GM18867 (cell line): ENCODE measurements around the gene LAMA3.
"Not testable (repeated sequence)": the region's sequence is repeated elsewhere in the genome, so short reads cannot be mapped to it uniquely, and the experiment has no call there.

ENCODE experiments used
- ATAC-seq: cut with Tn5 transposase; IDR thresholded peaks from one replicate; pipeline ENCODE4 v1.9.1; 2021; ENCODE audit warnings: mild to moderate bottlenecking, moderate library complexity; ENCODE audit not compliant: unreplicated experiment

The LAMA3 gene

DNA sequence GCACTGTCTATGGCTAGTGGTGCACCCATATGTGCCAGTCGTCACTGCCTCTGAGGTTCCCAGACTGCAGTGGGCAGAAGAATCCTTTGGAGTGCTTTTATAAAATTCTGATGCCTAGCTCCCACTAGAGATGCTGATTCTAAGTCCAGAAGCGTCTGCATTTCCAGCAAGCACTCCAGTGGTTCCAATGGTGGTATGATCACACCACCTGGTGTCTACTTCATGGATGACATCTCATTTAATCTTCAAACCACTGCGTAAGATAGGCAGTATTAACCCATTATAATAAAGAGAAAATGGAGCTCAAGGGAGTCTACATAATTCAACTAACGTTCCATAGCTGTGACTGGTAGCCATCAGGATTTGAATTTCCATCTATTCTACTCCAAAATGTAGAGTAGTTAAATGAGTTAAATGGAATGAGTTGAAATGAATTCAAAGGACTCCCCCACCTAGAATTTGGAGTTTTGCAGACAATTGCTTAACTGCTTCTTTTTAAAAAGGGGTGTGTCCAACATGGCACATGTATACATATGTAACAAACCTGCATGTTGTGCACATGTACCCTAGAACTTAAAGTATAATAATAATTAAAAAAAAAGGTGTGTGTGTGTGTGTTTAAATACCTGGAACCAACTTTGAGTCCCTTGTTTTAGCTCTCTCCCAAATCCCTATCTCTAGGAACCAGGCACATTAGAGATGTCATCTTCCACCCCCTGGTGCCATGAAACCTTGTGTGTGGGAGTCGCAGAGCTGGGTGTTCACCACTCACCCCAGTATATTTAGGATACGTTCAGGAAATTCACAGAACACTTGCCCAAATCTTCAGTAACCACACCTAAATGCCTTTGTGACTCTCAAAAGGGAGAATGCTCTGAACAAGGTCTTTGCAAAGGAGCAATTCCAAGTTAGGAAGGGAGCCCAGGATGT lies 14.1 kb downstream of the LAMA3 start:
- peak; percentile 62 for ATAC-seq

DNA sequence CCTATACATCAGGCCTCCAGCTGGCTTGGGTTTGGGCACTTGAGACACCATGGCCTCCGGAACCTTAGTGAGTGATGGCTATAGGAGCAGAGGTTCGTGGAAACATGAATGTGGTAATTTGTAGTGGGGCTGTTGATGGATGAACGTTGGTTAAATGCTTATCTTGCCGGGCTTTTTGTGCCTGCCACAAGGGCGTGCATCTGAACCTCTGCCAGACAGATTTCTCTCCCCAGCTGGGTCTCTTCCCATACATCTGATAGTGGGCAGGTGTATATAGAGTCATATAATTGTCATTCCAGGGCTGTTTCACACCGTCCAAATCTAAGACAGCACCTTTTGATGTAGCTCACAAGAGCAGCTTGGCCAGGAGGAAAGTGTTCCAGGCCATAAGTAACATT lies 14.7 kb downstream of the LAMA3 start:
- ATAC-seq, result no peak

DNA sequence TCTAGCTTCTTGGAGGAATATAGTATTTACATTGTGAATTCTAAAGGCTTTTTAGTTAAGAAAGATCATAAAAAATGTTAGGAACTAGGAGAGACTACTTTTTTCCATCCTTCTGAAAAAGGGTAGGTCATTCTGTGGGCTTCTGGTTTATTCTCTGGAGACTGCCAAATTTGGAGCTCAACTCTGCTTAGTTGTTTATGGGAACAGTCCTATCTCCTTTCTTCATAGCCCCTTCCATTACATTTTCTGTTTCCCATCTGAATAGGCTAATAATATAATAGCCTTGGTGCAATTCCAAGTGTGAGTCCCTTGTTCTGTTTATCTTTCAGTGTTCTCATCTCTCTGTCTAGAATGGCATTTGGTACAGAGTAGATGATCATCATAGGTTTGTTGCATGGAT lies 15.6 kb downstream of the LAMA3 start:
- ATAC-seq, result no peak

DNA sequence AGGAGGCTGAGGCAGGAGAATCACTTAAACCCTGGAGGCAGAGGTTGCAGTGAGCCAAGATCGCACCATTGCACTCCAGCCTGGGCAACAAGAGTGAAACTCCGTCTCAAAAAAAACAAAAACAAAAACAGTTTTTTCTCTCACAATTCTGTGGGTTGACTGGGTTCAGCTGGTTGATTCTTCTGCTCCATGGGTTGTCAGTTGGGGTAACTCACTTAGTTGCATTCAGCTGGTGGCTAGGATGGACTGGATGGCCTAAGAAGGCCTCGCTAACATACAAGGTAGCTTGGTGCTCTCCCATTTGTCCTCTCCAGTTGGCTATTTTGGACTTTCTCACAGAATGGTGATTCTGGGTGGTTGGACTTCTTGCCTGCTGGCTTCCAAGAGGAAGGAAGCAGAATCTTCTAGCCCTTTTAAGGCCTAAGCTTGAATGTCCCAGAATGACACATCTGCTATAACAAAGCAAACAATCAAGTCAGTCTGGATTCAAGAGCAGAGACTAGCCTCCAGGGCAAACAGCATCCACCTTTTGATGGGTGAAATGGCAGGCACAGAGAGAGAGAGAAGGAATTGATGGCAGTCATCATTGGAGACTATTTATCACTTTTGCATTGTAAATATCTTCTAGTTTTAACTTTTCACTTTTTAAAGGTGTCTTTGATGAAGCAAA lies 17.9 kb downstream of the LAMA3 start:
- ATAC-seq, result no peak

DNA sequence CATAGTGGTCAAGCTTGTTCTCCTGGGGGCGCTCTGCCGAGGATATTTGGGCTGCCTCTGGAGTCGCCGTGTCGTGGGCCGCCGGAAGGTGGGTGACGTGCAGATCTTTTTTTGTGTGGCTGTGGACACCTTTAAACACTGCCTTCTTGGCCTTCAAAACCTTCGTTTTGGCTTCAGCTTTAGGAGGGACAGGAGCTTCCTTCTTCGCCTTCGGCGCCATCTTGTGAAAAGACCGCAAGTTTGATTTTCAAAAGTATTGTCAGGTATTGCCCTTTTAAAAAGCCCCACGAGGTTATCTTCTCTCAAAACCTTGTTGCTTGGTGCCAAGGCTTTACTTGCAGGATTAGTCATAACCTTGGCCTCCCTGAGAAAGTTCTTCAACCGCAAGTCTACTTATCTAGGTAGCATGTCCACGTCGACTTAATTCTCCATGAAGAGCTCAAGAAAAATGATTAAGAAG lies 20.8 kb downstream of the LAMA3 start:
- ATAC-seq, result peak; percentile 69

DNA sequence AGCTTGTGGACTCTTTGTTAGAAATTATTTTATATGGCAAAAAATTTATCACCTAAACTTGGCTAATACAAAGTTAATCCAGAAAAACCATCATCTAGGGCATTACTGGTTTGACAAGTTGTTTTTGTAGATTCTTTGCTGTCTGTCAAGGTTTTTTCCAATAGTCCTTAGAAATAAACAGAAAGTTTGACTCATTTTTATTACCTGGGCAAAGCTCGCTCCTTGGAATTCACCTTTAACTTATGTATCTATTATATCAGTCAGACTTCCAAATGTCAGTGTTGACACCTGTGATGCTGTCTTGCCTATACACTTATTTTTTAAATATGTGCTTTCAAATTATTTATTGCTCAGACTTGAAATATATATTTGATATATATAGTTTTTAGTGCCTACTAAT lies 21.7 kb downstream of the LAMA3 start:
- no peak for ATAC-seq

DNA sequence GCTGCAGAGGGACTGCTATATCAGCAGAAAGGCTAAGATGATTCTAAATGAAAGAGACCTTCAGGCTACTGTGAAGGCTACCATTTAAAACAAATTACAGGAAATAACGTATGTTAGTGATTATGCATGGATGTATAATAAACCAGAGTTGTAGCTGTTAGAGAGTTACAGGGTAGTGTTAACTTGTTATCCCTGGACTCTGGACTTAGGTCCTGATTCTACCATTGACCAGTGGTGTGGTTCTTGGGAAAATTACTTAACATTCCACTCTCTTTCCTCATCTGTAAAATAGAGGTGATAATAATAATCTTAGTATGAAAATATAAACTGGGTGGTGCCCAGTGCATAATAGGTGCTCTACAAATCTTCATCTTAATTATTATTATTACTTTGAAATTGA lies 22.2 kb downstream of the LAMA3 start:
- ATAC-seq, result no peak

DNA sequence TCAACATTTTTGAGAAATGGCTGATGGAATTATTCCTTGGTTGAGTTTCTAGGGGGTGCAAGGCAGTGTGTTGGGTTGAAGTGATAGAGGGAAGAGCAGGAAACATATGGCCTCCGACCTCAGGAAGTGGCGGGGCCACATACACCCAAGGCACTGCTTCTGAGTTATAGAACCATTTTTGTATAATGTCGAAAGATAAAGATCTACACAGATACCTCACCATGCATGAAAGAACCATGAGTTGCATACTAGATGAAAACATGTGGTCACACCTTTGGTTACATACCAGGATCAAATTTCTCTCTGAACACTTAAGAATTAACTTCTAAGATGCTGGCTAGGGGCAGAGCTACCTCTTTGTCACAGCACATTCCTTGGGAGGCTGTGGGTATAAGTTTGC lies 23.2 kb downstream of the LAMA3 start:
- no peak for ATAC-seq

DNA sequence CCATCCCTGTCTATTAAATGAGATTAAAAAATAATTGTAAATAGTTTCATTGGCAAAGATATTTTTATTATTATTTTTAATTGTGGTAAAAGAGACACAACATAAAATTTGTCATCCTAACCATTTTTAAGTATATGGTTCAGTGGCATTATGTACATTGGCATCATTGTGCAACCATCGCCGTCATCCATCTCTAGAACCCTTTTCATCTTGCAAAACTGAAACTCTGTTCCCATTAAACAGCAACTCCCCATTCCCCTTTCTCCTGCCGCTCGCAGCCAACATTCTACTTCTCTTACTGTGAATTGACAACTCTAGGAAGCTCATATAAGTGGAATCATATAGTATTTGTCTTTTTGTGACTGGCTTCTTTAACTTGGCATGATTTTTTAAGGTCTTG lies 25.3 kb downstream of the LAMA3 start:
- ATAC-seq, result no peak

DNA sequence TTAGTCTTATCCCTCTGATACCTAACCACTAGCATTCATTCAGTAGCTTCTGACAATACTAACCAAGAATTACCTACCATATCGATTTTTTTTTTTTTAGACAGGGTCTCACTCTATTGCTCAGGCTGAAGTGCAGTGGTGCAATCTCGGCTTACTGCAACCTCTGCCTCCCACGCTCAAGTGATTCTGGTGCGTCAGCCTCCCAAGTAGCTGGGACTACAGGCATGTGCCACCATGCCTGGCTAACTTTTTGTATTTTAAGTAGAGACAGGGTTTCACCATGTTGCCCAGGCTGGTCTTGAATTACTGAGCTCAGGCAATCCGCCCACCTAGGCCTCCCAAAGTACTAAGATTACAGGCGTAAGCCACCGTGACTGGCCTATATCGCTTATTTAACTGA lies 26.8 kb downstream of the LAMA3 start:
- not testable (repeated sequence) for ATAC-seq

DNA sequence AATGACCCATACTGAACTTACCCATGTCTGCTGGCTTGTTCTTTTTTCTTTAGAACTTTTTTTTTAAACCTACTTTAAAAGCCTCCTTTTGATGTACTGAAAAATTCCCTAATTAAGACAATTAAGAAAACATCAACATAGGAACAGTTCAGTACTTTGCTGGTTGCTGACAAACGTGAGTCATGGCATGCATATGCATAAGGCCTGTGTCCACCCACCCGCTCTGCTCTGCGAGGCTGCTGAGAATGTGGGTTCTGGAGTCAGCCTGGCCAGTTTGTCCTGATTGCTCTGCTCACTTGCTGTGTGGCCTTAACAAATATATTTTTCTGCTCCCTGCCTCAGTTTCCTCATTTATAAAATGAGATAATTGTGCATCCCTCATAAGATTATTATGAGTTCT lies 27.3 kb downstream of the LAMA3 start:
- ATAC-seq, result no peak

DNA sequence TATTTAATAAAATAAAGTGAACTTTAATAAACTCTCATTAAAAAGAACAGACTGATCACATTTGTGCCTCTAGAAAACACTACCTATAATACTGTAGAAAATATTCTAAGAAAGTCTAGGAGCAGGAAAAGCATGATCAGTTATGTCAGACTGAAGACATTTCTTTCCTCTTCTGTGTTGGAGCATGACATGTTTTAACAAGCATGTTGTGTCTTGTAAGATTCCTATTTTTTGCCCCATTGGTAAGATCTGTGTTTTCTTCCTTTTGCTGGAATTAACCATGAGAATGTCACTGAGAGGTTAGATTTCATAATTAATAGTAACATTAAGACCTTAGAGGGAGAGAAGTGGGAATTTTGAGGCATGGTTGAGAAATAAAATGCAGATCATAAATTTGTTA lies 27.7 kb downstream of the LAMA3 start:
- no peak for ATAC-seq

DNA sequence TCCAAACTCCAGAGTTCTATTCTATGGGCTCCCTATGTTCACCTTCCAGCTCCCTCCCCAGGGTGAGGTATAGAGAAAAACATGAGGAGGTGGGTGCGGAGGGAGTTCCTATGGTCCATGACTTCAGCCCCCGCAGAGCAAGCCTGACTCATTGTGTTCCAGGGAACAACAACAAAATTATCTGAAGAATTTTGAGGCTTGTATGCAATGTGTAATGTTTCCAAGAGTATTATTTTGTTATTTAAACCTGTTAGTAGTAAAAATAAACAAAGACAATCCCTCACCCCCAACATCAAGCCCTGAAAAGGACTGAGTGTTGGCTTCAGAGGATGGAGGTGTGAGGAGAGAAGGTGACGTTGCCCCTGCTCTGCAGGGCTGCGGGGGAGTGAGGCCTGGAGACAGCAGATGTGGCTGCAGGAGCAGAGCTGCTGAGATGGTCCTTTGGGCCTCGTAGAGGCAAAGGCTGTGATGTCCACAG lies 29.0 kb downstream of the LAMA3 start:
- no peak for ATAC-seq

DNA sequence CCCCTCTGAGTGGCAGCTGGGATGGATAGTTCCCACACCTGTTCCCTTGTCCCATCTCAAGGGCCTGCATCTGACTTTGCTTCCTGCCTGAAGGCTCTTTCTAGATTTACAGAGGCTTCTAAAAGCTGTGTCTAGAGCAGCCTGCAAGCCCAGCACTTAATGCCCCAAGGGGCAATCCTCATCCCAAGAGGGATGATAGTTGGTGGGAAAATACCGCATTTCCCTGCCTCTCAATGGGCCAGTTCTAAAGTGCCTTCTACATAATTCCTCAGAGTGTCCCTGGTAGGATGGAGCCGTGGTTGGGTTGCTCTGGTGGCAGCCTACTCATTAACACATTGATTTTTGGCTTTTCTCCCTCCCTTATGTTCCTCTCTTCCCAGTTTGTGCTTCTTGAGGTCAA lies 29.5 kb downstream of the LAMA3 start:
- no peak for ATAC-seq

DNA sequence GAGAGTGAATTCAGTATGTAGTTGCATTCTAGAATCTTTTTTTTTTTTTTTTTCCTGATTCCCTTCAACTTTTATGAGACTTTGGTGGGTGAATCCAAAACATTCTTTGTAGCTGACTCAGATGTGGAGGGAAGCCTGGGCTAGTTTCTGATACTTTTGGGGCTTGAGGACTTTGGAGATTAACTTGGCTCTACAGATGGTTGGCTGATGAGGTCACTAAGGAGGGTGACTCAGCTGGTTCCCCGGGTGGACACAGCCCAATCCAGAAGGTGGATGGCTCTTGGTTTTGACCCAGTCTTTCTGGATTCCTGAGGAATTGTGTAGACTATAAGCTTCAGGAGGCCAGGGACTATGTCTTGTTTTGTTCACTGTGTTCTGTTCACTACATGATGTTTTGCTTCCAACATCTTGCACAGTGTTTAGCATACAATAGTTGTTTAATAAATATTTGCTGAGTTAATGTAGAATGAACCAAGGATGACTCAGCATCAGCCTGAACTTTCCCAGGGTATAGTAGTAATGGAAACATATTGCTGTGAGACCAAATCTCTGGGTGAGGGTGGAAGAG lies 30.5 kb downstream of the LAMA3 start:
- ATAC-seq, result no peak

DNA sequence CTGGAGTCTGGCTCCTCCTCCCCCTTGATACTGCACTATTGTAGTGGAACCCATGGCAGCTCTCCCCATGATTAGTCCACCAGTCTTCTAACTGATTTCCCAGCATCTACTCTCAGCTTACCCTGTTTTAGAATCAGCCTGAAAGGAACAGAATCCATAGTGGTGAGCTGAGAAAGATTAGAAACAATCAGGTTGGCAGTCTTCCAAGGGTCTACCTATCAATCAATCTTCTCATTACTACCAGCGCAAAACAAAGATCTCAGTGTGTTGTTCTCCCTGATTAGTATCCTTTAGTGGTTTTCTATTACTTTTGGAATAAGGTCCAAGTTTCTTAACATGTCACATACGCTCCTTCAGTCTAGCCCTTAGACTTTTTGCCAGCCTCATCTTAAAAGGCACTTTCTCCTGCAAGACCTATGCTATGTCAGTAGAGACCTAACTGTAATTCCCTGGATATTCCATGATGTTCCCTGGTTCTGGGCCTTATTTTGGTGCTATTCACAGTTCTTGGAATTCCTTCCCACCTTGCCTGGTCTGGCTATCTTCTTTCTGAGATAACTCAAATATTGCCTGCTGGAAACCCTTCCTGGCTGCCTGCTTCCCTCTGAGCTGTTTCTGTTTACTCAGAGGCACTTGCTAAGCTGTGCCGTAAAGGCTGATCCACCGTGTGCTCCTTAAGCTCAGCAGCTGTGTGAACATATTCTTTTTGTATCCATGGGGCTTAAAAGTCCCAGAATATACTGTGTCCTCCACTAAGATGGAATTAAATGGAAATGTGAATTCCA lies 32.6 kb downstream of the LAMA3 start:
- ATAC-seq, result no peak

DNA sequence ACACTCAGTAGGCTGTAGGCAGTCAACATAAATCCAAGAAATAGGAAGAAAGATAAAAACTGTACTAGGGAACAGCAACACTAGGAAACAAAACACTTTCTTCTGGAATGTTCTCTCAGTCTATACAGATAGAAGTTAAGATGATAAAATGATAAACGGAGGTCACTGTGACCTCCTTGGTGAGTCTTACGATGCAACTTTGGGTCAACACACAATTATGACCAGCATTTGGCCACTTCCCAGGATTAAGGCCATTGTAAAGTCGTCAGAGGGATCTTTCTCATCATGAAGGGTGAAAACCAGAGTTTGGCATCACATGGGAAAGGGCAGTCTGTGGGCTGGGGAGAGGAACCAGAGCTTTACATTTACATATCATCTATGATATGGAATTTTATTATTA lies 33.4 kb downstream of the LAMA3 start:
- ATAC-seq, result no peak

DNA sequence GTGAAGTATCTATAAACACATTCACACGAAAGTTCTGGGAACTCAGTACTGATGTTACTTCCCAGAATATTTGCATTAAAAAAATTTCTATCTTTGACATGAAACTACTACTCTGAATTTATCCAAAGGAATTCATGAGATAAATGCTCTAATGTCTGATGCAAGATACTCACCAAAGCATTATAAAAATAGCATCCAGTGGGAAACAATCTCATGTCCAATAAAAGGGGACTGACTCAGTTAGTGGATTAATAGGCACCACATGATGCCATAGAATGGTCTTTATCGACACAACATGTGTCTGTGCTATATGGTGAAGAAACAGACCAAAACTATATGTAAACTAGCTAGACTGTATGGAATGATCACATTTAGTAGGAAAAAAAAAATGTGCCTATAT lies 33.9 kb downstream of the LAMA3 start:
- ATAC-seq, result no peak

DNA sequence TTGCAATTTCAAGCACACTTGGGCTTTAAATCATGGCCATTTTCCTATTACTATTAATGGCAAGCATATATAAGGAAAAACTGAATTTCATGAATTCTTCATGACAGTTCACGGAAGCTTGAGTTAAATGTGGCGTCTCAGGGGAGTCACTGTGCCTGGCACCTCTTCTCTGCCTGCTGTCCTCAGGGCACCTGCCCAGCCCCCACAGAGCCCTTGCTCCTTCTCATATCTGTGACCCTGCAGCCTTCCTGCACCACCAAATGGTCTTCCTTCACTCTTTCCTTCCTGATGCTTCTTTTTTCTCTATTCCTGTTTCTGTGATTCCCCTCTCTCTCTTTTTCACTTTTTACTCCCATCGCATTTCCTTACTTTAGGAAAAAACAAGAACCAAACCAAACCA lies 35.4 kb downstream of the LAMA3 start:
- ATAC-seq, result no peak

DNA sequence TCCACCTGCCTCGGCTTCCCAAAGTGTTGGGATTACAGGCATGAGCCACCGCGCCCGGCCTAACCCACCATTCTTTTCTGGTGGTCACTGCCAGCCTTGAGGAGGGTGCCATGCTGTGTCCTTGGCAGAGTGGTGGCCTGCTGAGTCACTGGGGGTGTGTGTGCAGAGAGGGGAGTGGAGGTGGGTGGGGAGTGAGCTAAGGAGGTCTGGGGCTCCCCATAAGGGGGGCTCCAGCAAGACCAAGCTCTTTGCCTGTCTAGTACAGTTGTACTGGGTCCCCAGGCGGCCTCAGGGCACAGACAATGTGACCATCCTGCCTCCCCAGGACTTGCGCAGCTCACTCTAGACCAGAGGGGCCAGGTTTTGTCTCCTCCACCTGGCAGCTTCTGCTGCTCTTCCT lies 36.1 kb downstream of the LAMA3 start:
- no peak for ATAC-seq
